C4-2B (cell line): ENCODE measurements around the gene USP30.
"Not testable (repeated sequence)": the region's sequence is repeated elsewhere in the genome, so short reads cannot be mapped to it uniquely, and the experiment has no call there.

Experiments used
- CTCF ChIP-seq: fragments of 450-650 bp; conservative IDR thresholded peaks from 2 replicates; pipeline ENCODE4 v1.5.1; 2017; ENCODE audit warnings: mild to moderate bottlenecking
- ZFX ChIP-seq: fragments of 450-650 bp; IDR thresholded peaks from 2 replicates; pipeline ENCODE4 v1.6.1; 2017

GRCh38 chr12:109028624-109029023 lies 23.8 kb upstream of the USP30 start:
- TF ChIP-seq CTCF, ZFX: not testable (repeated sequence)
